DND-41 (cell line): ENCODE results near the gene ACOXL.

ENCODE experiments used
- ATAC-seq: fragments of 200-7000 bp; cut with Tn5 transposase; 3 replicates; pipeline ENCODE4 v1.9.1; 2021; ENCODE audit warnings: low read depth; ENCODE audit not compliant: insufficient read depth
- DNase-seq: peaks from one replicate; pipeline ENCODE4 v3.0.0-alpha.2; 2020
- H2AFZ ChIP-seq: 2 replicates; pipeline ENCODE4 v1.6.0; 2012; ENCODE audit warnings: low read depth, low read length
- H3K27ac ChIP-seq: 2 replicates; pipeline ENCODE4 v1.5.1; 2012; ENCODE audit warnings: low read length, inconsistent platforms
- H3K27me3 ChIP-seq: fragments of 200-600 bp; sonication (generic); 2 replicates; pipeline ENCODE4 v1.6.0; 2012; ENCODE audit warnings: low read length, mild to moderate bottlenecking, inconsistent platforms; ENCODE audit not compliant: insufficient read depth, poor library complexity
- H3K36me3 ChIP-seq: 2 replicates; pipeline ENCODE4 v1.5.1; 2012; ENCODE audit warnings: low read length, inconsistent platforms; ENCODE audit not compliant: insufficient read depth
- H3K4me1 ChIP-seq: 2 replicates; pipeline ENCODE4 v1.5.1; 2012; ENCODE audit warnings: mild to moderate bottlenecking, low read length; ENCODE audit not compliant: insufficient read depth
- H3K4me2 ChIP-seq: 2 replicates; pipeline ENCODE4 v1.6.0; 2012; ENCODE audit warnings: mild to moderate bottlenecking, moderate library complexity, low read length, inconsistent platforms; ENCODE audit not compliant: insufficient read depth
- H3K4me3 ChIP-seq, 2 experiments: fragments of 200-600 bp in 1 of 2; shearing (Covaris generic) in 1 of 2; 2 replicates each; pipeline ENCODE4 v1.5.1; 2012 to 2016; ENCODE audit warnings: inconsistent platforms in 2 of 2, low read length in 2 of 2, mild to moderate bottlenecking in 2 of 2, low read depth in 1 of 2, moderate library complexity in 1 of 2
- H3K79me2 ChIP-seq: 2 replicates; pipeline ENCODE4 v1.6.0; 2012; ENCODE audit warnings: low read length, inconsistent platforms; ENCODE audit not compliant: insufficient read depth
- H3K9ac ChIP-seq: 2 replicates; pipeline ENCODE4 v1.6.0; 2012; ENCODE audit warnings: low read depth, mild to moderate bottlenecking, inconsistent platforms, low read length, moderate library complexity
- H3K9me3 ChIP-seq: 2 replicates; pipeline ENCODE4 v1.5.1; 2012; ENCODE audit warnings: low read length, moderate library complexity, mild to moderate bottlenecking, inconsistent platforms; ENCODE audit not compliant: insufficient read depth, severe bottlenecking
- H4K20me1 ChIP-seq: 2 replicates; pipeline ENCODE4 v1.6.0; 2012; ENCODE audit warnings: low read length; ENCODE audit not compliant: insufficient read depth
- EZH2 ChIP-seq: IDR thresholded peaks from 3 replicates; pipeline ENCODE4 v1.6.1; 2012; ENCODE audit warnings: borderline replicate concordance, low read depth, mild to moderate bottlenecking, moderate library complexity, low read length, inconsistent platforms; ENCODE audit not compliant: severe bottlenecking
- TF ChIP-seq, protein P1 (sequence below): IDR thresholded peaks from 2 replicates; pipeline ENCODE4 v1.5.1; 2012; ENCODE audit warnings: borderline replicate concordance, low read length, moderate library complexity, mild to moderate bottlenecking; ENCODE audit not compliant: poor library complexity, severe bottlenecking; ENCODE audit errors: extremely low read depth

ACOXL gene

DNA sequence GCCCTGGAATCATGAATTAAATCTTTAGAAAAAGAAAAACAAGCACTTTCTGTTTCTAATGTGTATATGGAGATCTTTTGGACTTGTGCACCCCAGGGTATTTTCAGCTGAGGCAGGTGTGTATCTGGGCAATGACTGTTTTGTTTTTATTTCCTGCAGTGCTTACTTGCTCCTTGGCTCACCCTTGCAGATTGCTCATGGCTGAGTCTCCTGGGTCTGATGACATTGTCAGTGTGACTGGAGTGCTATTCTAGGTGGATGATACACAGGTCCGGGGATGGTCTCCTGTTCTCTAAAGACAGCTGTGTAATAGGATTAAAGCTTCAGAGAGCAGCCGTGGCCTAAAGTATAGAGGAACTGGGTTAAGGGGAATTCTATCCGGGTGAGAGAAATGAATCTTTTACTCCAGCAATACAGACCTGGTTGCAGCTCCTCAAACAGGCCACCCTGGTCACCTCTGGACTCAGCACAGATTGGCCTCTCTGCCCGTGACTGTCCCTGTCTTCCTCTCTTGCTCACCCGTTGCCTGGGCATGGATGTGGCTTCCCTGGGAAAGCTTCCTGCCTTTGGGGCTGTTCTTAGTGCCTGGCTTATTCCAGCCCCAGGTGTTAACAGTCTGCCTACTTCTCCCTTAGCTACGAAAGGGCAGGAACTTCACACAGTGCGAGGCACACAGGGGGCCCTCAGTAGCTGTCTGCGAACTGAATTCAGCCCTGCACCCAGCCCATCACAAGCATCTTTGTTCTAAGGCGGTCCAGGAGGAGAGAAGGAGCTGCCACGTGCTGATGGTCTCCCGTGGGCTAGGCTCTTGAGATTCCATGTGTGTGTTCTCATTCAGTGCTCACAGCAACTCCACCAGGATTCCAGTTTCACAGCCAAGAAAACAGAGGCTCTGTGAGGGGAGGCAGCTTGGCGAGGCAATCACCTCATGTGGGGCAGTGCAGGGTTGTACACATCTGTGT is 84.3 kb downstream of the ACOXL start:
- no peak overlapping the region for H3K4me2 ChIP-seq
- no peaks in the 10 kb centered on the region for H4K20me1 ChIP-seq
- no peak overlapping the region for H3K4me3 ChIP-seq
- no peak overlapping the region for H3K9ac ChIP-seq
- no peak for ATAC-seq
- no peaks in the 10 kb centered on the region for H3K36me3 ChIP-seq
- TF ChIP-seq EZH2: no peak
- TF ChIP-seq, protein P1, sequence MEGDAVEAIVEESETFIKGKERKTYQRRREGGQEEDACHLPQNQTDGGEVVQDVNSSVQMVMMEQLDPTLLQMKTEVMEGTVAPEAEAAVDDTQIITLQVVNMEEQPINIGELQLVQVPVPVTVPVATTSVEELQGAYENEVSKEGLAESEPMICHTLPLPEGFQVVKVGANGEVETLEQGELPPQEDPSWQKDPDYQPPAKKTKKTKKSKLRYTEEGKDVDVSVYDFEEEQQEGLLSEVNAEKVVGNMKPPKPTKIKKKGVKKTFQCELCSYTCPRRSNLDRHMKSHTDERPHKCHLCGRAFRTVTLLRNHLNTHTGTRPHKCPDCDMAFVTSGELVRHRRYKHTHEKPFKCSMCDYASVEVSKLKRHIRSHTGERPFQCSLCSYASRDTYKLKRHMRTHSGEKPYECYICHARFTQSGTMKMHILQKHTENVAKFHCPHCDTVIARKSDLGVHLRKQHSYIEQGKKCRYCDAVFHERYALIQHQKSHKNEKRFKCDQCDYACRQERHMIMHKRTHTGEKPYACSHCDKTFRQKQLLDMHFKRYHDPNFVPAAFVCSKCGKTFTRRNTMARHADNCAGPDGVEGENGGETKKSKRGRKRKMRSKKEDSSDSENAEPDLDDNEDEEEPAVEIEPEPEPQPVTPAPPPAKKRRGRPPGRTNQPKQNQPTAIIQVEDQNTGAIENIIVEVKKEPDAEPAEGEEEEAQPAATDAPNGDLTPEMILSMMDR: no peak
- H2AFZ ChIP-seq: no peak overlapping the region
- no peak for DNase-seq
- no peaks in the 10 kb centered on the region for H3K27me3 ChIP-seq
- H3K9me3 ChIP-seq: no peaks in the 10 kb centered on the region
- peaks cover 41% of the 10 kb centered on the region for H3K4me1 ChIP-seq
- H3K79me2 ChIP-seq: no peaks in the 10 kb centered on the region
- H3K27ac ChIP-seq: peak overlapping the region; percentile 46

DNA sequence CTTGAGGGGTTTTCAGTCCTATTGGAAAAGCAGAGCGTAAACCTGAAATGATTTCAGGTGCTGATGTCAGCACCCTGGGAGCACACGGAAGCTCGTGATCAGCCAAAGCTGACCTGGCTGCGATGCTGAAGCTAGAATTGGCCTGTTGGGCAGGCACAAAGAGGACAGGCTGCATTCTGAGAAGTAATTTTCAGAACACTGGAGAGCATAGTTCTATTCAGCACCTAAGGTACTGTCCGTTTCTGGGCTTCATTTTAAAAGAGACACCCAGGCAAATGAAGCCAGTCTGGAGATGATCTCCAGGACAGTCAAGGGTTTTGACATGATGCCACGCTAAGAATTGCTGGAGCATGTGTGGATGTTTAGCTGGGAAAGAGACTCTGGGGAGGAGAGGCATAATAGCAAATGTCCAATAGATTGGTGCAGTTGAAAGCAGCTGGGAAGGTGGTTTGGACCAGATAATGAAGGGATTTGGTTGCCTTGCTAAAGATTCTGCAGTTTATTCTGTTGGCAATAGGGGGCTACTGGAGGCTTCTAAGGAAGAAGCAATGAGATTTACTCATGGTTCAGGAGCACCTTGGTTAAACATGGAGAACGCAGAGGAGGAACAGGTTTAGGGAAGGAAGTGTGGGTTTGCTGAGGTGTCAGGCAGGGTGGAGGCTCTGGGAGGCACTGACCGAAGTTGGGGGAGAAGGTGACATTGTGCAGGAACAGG is 86.6 kb downstream of the ACOXL start:
- Histone ChIP-seq H3K4me2 (no peak overlapping the region), H3K4me1 (peaks cover 23% of the 10 kb centered on the region), H3K4me3 (no peak overlapping the region), H3K27me3 (no peaks in the 10 kb centered on the region), H4K20me1 (no peaks in the 10 kb centered on the region), H3K9ac (no peak overlapping the region), H3K27ac (no peak overlapping the region), H2AFZ (no peak overlapping the region), H3K79me2 (no peaks in the 10 kb centered on the region), H3K36me3 (no peaks in the 10 kb centered on the region), H3K9me3 (no peaks in the 10 kb centered on the region)
- DNase-seq (no peak), ATAC-seq (0 out of 3 replicates have a peak, but pooled peaks have one; percentile 35)
- no peak for TF ChIP-seq EZH2
- TF ChIP-seq, protein P1: peak; percentile 58

DNA sequence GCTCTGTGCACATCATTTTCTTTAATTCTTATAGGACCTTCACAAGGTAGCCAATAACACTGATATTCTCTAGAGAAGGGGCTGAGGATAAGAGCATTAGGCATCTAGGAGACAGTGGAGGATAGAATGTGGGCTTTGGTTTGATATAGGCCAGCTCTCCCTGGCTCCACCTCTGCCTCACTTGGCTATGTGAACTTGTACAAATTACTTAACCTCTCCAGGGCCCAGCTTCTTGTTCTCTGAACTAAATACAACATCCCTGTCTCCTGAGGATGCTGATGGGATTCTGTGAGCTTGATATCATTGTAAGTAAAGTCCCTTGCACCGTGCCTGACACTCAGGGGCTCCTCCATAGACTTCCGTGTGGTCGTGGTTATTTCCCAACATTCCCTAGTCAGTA is 87.3 kb downstream of the ACOXL start:
- Histone ChIP-seq H3K4me3 (no peak overlapping the region), H3K9ac (no peak overlapping the region), H3K27me3 (no peaks in the 10 kb centered on the region), H4K20me1 (no peaks in the 10 kb centered on the region), H3K4me1 (peaks cover 23% of the 10 kb centered on the region), H3K9me3 (peaks cover 6% of the 10 kb centered on the region), H3K79me2 (no peaks in the 10 kb centered on the region), H3K27ac (peak overlapping the region; percentile 11; the same call in 1 of the 2 replicates), H2AFZ (no peak overlapping the region), H3K4me2 (no peak overlapping the region), H3K36me3 (no peaks in the 10 kb centered on the region)
- DNase-seq (no peak), ATAC-seq (no peak)
- no peak for TF ChIP-seq EZH2

DNA sequence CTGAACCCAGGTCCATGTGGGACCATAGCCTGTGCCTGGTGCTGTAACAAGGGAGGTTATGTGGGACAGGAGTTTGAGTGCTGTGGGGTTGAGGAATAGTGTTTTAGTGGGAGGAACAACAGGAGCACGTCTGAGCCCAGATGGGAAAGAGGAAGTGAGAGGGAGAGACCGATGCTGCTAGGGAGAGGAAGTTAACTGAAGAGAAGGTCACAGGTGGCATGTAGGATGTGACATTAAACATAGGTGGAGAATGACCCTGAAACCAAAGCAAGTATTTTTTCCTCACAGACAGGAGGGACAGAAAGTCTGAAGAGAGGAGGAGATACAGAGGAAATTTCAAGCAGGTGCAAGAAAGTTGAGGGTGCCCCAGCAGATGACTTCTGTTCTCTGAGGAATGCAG is 87.8 kb downstream of the ACOXL start:
- TF ChIP-seq EZH2: no peak
- TF ChIP-seq, protein P1: no peak
- no peak overlapping the region for H3K4me2 ChIP-seq
- no peaks in the 10 kb centered on the region for H4K20me1 ChIP-seq
- no peak overlapping the region for H3K4me3 ChIP-seq
- no peak for DNase-seq
- no peak for ATAC-seq
- H3K27ac ChIP-seq: peak overlapping the region; percentile 11; the same call in 1 of the 2 replicates
- no peak overlapping the region for H3K9ac ChIP-seq
- H3K4me1 ChIP-seq: peaks cover 23% of the 10 kb centered on the region
- H3K9me3 ChIP-seq: peaks cover 8% of the 10 kb centered on the region
- no peaks in the 10 kb centered on the region for H3K79me2 ChIP-seq
- no peaks in the 10 kb centered on the region for H3K27me3 ChIP-seq
- no peak overlapping the region for H2AFZ ChIP-seq
- H3K36me3 ChIP-seq: no peaks in the 10 kb centered on the region
